ENCODE measurements around the gene OR10A4.
"Not testable (repeated sequence)": the region's sequence is repeated elsewhere in the genome, so short reads cannot be mapped to it uniquely, and the experiment has no call there.

Gene OR10A4, protein sequence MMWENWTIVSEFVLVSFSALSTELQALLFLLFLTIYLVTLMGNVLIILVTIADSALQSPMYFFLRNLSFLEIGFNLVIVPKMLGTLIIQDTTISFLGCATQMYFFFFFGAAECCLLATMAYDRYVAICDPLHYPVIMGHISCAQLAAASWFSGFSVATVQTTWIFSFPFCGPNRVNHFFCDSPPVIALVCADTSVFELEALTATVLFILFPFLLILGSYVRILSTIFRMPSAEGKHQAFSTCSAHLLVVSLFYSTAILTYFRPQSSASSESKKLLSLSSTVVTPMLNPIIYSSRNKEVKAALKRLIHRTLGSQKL

DNA sequence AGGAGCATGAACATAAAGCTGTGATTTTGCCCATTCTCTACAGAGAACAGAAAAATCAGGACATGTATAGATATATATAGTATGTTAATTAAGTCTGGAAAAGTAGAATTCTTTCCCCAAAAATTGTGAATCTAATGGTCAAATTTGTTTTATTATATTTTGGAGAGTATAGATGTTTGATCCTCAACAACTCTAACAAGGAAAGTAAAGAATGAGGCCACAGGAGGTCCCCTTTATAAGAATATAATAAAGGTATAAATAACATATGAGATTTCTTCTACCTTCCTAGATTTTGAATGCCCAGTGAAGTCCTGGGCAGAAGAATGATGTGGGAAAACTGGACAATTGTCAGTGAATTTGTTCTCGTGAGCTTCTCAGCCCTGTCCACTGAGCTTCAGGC, at the start of gene OR10A4:
OR10A4 (plus strand) TSS at position 301 of the 400 bp plus-strand sequence; CDS start at position 324, 23 bp downstream.
- no peak for FAIRE-seq

GRCh38 chr11:6828103-6828502, 48.3 kb upstream of the OR10A4 start:
- FAIRE-seq, result no peak

DNA sequence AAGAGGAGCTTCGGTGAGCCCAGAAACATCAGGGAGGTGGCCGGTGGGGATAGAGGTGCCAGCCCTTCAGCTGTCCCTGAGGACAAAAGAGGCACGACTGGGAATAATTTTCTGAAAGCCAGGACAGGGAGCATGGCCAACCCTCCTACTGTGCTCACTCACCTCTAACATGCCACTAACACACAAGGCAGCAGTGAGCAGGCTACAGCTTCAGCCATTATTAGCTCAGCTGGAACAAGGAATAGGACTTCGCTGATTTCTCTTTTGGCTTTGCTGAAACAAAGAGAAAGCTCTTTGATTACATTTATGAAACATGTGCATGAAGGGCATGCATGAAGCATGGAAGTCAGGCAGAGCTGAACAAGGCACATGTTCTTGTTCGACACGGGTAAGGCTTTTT, 43.1 kb upstream of the OR10A4 start:
- no peak for FAIRE-seq

DNA sequence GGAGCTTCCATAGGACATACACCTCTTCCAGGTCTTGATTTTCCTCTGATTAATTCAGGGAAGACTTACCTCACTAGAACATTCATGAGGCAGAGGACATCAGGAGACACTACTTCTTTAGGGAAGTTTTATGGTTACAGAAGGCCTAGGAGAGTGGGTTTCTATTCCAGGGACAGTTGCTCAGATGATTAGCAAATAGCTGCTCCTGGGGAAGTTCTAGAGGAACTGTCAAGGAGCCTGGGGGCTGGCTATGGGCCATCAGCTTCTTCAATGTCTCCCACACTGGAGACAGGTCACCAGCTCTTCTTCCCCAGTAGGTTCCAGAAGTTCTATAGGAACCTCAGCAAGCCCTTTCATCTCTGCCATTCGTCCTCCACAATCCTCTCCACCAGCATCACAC, 42.4 kb upstream of the OR10A4 start:
- FAIRE-seq, result no peak

GRCh38 chr11:6841694-6842093, 34.7 kb upstream of the OR10A4 start:
- no peak for FAIRE-seq

GRCh38 chr11:6843670-6844069, 32.8 kb upstream of the OR10A4 start:
- no peak for FAIRE-seq

DNA sequence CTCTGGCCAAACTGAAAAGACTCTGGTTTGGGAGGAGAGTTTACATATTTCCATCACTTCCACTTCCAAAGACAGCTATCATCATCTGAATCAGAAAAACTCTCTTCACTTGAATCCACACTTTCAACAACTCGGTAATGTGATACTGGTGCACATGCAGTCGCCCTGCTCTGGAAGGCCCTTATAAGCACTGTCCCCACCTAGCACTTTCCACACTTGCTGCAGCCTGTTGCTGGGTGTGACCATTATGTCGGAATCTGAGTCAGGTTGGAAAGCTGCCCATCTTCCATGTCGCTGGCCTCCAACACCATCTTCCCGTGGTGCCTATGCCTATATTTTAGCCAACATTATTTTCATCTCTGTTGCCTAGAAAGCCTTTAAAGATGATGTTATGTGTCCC, 32.1 kb upstream of the OR10A4 start:
- no peak for FAIRE-seq

DNA sequence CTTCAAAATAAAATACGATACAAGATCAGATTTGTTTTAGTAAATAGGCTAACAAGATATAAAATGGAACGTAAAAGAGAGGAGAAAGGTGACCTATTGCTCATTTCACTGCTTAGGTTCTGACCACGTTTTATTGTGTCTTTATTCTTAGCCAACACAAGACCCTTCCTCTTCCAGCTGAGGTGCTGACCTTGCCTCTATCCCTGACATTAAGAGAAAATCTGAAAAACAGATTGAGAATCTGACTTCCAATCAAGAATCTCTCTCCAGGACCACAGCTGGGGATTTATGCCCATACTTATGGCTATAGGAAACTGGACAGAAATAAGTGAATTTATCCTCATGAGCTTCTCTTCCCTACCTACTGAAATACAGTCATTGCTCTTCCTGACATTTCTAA, 31.0 kb upstream of the OR10A4 start, which contains the start of gene OR10A5:
OR10A5 (plus strand) TSS at position 301 of the 400 bp plus-strand sequence; CDS start at position 301, 0 bp downstream.
- no peak for FAIRE-seq

DNA sequence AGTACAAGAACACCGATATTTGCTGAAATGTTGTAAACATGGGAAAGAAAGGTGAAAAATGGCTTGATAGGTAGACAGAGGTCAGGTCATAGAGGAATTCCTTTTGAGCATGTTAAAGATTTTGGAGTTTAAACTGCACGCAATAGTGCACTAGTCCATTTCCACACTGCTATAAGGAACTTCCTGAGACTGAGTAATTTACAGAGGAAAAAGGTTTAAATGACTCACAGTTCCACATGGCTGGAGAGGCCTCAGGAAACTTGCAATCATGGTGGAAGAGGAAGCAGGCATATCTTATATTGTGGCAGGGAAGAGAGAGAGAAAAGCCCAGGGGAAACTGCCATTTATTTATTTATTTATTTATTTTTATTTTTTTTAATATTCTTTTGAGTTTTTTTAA, 25.9 kb upstream of the OR10A4 start:
- no peak for FAIRE-seq

- FAIRE-seq, result not testable (repeated sequence)
Measured at GRCh38 chr11:6854801-6855200, 21.6 kb upstream of the OR10A4 start.

- no peak for FAIRE-seq
Measured at GRCh38 chr11:6855971-6856541, 20.4 kb upstream of the OR10A4 start.

GRCh38 chr11:6856871-6857270, 19.6 kb upstream of the OR10A4 start:
- FAIRE-seq, result no peak

DNA sequence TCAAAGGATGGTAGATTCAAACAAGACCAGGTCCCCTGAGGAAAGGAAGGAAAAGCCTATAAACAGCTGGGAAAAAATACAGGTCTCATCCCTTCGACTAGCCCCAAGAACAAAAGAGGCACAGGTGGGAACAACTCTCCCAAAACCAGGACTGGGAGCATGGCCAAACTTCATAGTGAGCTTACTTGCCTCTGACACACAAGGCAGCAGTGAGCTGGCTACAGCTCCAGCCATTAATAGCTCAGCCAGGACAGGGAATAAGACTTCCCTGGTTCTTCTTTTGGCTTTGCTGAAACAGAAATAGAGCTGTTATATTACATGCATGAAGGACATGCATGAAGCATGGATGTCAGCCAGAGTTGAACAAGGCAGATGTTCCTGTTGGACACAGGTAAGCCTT, 13.5 kb upstream of the OR10A4 start, which contains the start of gene OR10A2:
OR10A2 (plus strand) TSS at position 97 of the 400 bp plus-strand sequence. CDS start 6,698 bp downstream, outside the sequence.
- no peak for FAIRE-seq

GRCh38 chr11:6864438-6864837, 12.0 kb upstream of the OR10A4 start:
- FAIRE-seq, result no peak

DNA sequence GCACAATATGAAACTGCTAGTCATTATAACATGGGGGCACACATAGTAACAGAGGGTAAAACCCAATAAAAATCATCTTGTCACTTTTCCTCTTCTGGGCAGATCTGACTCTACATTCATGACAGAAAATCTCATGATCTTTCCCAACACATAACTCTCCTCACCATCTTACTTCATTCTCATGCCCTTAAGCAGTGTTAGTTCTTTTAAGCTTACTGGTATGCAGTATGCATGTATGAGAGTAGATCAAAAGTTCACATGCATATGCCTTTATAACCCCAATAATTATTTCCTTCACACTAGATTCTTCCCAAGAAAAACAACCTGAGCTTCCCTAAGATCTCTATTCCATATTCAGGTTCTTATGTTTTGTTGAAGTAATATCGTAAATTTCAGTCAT, 5.1 kb upstream of the OR10A4 start:
- no peak for FAIRE-seq

DNA sequence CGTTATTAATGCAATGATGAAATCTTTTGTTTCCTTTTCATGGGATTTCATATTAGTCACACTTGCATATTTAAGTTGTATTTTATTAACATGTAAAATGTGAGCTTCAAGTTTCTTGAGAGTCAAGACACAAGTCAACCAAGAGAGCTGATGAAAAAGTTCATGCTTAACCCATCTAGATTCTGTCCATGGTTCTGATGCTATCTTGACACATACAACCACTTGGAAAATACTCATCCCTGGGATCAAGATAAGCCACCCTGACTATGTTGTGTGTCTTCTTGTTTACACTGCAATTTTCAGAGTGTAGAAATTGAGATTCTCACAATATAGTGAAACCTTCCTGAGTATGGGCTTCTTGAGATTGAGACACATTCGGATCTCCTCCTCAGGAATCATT, 664 bp upstream of the OR10A4 start:
- no peak for FAIRE-seq

DNA sequence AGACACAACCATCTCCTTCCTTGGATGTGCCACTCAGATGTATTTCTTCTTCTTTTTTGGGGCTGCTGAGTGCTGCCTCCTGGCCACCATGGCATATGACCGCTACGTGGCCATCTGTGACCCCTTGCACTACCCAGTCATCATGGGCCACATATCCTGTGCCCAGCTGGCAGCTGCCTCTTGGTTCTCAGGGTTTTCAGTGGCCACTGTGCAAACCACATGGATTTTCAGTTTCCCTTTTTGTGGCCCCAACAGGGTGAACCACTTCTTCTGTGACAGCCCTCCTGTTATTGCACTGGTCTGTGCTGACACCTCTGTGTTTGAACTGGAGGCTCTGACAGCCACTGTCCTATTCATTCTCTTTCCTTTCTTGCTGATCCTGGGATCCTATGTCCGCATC, 489 bp downstream of the OR10A4 start:
- FAIRE-seq, result no peak

- no peak for FAIRE-seq
Measured at GRCh38 chr11:6882751-6883150, 6.3 kb downstream of the OR10A4 start.

- not testable (repeated sequence) for FAIRE-seq
Measured at GRCh38 chr11:6887711-6888110, 11.3 kb downstream of the OR10A4 start.

DNA sequence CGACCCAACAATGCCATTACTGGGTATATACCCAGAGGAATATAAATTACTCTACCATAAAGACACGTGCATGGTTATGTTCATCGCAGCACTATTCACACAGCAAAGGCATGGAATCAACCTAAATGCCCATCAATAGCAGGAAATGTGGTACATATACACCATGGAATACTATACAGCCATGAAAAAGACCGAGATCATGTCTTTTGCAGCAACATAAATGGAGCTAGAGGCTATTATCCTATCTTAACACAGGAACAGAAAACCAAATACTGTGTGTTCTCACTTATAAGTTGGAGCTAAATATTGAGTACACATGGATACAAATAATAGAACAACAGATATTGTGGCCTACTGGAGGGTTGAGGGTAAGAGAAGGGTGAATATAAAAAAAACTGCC, 12.4 kb downstream of the OR10A4 start:
- no peak for FAIRE-seq

- no peak for FAIRE-seq
Measured at GRCh38 chr11:6889835-6890234, 13.4 kb downstream of the OR10A4 start.

GRCh38 chr11:6892400-6892799, 16.0 kb downstream of the OR10A4 start, which contains the start of gene OR2D2:
Gene OR2D2, minus strand, starts transcription at chr11:6892500. Its CDS starts 0 bp downstream, at chr11:6892500.
- no peak for FAIRE-seq

- no peak for FAIRE-seq
Measured at GRCh38 chr11:6894097-6894496, 17.7 kb downstream of the OR10A4 start.

- no peak for FAIRE-seq
Measured at GRCh38 chr11:6895010-6895409, 18.6 kb downstream of the OR10A4 start.
